ENCODE data around the gene KNTC1. TPM values are rescaled to one million over a fixed set of nuclear protein-coding genes. Genes with fewer than 3 reads are reported as not detected.
"Not testable (repeated sequence)": the region's sequence is repeated elsewhere in the genome, so short reads cannot be mapped to it uniquely, and the experiment has no call there.

Gene KNTC1
- total RNA-seq, 1 experiment from 2014 or later, result 49.0 TPM

GRCh38 chr12:122508163-122508562, 18.9 kb upstream of the KNTC1 start:
- no peak for DNase-seq (ENCODE audit: low spot score)

GRCh38 chr12:122513028-122513427, 14.0 kb upstream of the KNTC1 start:
- not testable (repeated sequence) for DNase-seq (ENCODE audit: low spot score)

GRCh38 chr12:122513660-122514059, 13.4 kb upstream of the KNTC1 start:
- no peak for DNase-seq (ENCODE audit: low spot score)

GRCh38 chr12:122515275-122515674, 11.8 kb upstream of the KNTC1 start:
- DNase-seq (ENCODE audit: low spot score), result no peak

- DNase-seq (ENCODE audit: low spot score), result no peak
Measured at GRCh38 chr12:122516544-122517361, 10.3 kb upstream of the KNTC1 start.

GRCh38 chr12:122517877-122518276, 9.2 kb upstream of the KNTC1 start:
- peak; percentile 95 for DNase-seq (ENCODE audit: low spot score)

GRCh38 chr12:122518908-122519307, 8.1 kb upstream of the KNTC1 start:
- DNase-seq (ENCODE audit: low spot score), result no peak

- DNase-seq (ENCODE audit: low spot score), result no peak
Measured at GRCh38 chr12:122519418-122519817, 7.6 kb upstream of the KNTC1 start.

GRCh38 chr12:122520676-122521075, 6.4 kb upstream of the KNTC1 start:
- DNase-seq (ENCODE audit: low spot score), result no peak

GRCh38 chr12:122523280-122523679, 3.8 kb upstream of the KNTC1 start:
- DNase-seq (ENCODE audit: low spot score), result no peak

- DNase-seq (ENCODE audit: low spot score), result no peak
Measured at GRCh38 chr12:122523846-122524718, 3.0 kb upstream of the KNTC1 start.

- DNase-seq (ENCODE audit: low spot score), result no peak
Measured at GRCh38 chr12:122527478-122527944, 462 bp downstream of the KNTC1 start.

- no peak for DNase-seq (ENCODE audit: low spot score)
Measured at GRCh38 chr12:122528582-122528981, 1.5 kb downstream of the KNTC1 start.

GRCh38 chr12:122528992-122529391, 1.9 kb downstream of the KNTC1 start:
- no peak for DNase-seq (ENCODE audit: low spot score)

- DNase-seq (ENCODE audit: low spot score), result no peak
Measured at GRCh38 chr12:122533856-122534255, 6.8 kb downstream of the KNTC1 start.

- no peak for DNase-seq (ENCODE audit: low spot score)
Measured at GRCh38 chr12:122537021-122537420, 10.0 kb downstream of the KNTC1 start.

- no peak for DNase-seq (ENCODE audit: low spot score)
Measured at GRCh38 chr12:122538496-122538895, 11.4 kb downstream of the KNTC1 start.

GRCh38 chr12:122544537-122544936, 17.5 kb downstream of the KNTC1 start:
- no peak for DNase-seq (ENCODE audit: low spot score)

- DNase-seq (ENCODE audit: low spot score), result no peak
Measured at GRCh38 chr12:122545855-122546254, 18.8 kb downstream of the KNTC1 start.

GRCh38 chr12:122547330-122547729, 20.3 kb downstream of the KNTC1 start:
- no peak for DNase-seq (ENCODE audit: low spot score)

GRCh38 chr12:122558745-122559641, 31.9 kb downstream of the KNTC1 start:
- no peak for DNase-seq (ENCODE audit: low spot score)

- no peak for DNase-seq (ENCODE audit: low spot score)
Measured at GRCh38 chr12:122560138-122560537, 33.1 kb downstream of the KNTC1 start.
